Gastrocnemius medialis (tissue), 4 donors: ENCODE data around the gene MAP2K6. TPM values are rescaled to one million over a fixed set of nuclear protein-coding genes. Genes with fewer than 3 reads are reported as not detected.

Source experiments
- ATAC-seq, 2 donors: fragments of 150-250 bp; one replicate each; pipeline ENCODE4 v1.9.1; 2016
- DNase-seq, 2 donors: peaks; one replicate each; pipeline ENCODE4 v3.0.0-alpha.2; 2019
- H3K27ac ChIP-seq, 4 donors: fragments of 200-600 bp; sonication (generic); 1 replicate in 1 of 4; 2 replicates in 3 of 4; pipeline ENCODE4 v1.5.1; 2016 to 2018; ENCODE audit warnings: mild to moderate bottlenecking in 2 of 4, moderate library complexity in 1 of 4
- H3K27me3 ChIP-seq, 3 donors: fragments of 200-600 bp; sonication (generic) in 2 of 3; 1 replicate in 1 of 3; 2 replicates in 2 of 3; pipeline versions ENCODE4 v1.5.1 to v1.6.0; 2016 to 2019; ENCODE audit warnings: mild to moderate bottlenecking in 1 of 3, moderate library complexity in 1 of 3
- H3K36me3 ChIP-seq, 2 donors: fragments of 200-600 bp; sonication (generic) in 1 of 2; one replicate each; pipeline ENCODE4 v1.5.1; 2017 to 2018
- H3K4me1 ChIP-seq, 2 donors: fragments of 200-600 bp; sonication (generic) in 1 of 2; one replicate each; pipeline ENCODE4 v1.5.1; 2016 to 2017; ENCODE audit warnings: mild to moderate bottlenecking in 2 of 2
- H3K4me3 ChIP-seq, 4 donors: fragments of 200-600 bp; sonication (generic) in 3 of 4; 1 replicate in 1 of 4; 2 replicates in 3 of 4; pipeline ENCODE4 v1.5.1; 2016 to 2019; ENCODE audit warnings: mild to moderate bottlenecking in 2 of 4
- H3K9me3 ChIP-seq, 3 donors: fragments of 200-600 bp; sonication (generic) in 2 of 3; 1 replicate in 1 of 3; 2 replicates in 2 of 3; pipeline ENCODE4 v1.5.1; 2016 to 2019
- POLR2A ChIP-seq, 2 donors: fragments of 450-650 bp; IDR thresholded peaks; one replicate each; pipeline ENCODE4 v1.6.1; 2017; ENCODE audit warnings: antibody characterized with exemption in 2 of 2, mild to moderate bottlenecking in 2 of 2, moderate library complexity in 2 of 2
- in situ Hi-C, 4 donors: fragments of 200-750 bp; cut with MboI; loops; one replicate each; pipeline versions ENCODE4 v1.15.0 to v1.8.0; 2017; ENCODE audit warnings: low sequenced_read_pairs in 4 of 4
- intact Hi-C: fragments of 100-400 bp; cut with DNase I; formaldehyde crosslinking; loops from one replicate; pipeline ENCODE4 v1.15.1; 2023; ENCODE audit warnings: low total_unique reads
- total RNA-seq, 4 donors: library from RNA; depleted of rRNA; stranded (reverse); fragments of >200 nt; gene quantifications; one replicate each; pipeline versions ENCODE4 v1.1.0 to v1.2.3, GENCODE V29; 2016
- TF ChIP-seq, protein P1 (sequence below), 5 experiments: fragments of 450-650 bp in 3 of 5; fragments of 200-600 bp in 2 of 5; sonication (generic) in 2 of 5; IDR thresholded peaks in 4 of 5; conservative IDR thresholded peaks in 1 of 5; 1 replicate in 4 of 5; 2 replicates in 1 of 5; pipeline ENCODE4 v1.5.1; 2016 to 2019; ENCODE audit warnings: antibody characterized with exemption in 5 of 5, mild to moderate bottlenecking in 3 of 5, moderate library complexity in 3 of 5

MAP2K6 gene
- total RNA-seq, 4 donors from 2014 or later = 35.1 to 351 (median 223) TPM

DNA sequence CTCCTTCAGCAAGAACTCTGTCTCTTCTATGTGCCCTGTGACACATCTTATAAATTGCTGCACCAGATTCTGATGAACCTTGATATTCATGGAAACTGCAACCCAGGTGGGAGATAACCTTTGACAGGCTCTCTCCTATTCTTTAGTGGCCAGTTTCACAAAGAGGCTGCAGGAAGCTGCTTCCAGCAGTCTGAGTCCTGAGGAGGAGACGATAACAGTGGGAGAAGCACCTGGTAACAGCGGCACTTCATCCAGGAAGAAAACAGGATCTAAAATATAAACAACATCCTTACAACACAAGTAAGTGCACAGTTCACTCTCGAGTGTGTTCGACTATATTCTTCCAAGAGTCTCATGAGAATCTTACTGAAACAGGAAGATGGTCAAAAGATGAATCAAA is 180.1 kb downstream of the MAP2K6 start:
- ATAC-seq (no peak), DNase-seq (no peak)
- H3K9me3 ChIP-seq = no peaks in the 10 kb centered on the region
- no peaks in the 10 kb centered on the region for H3K27me3 ChIP-seq
- no peaks in the 10 kb centered on the region for H3K36me3 ChIP-seq
- H3K27ac ChIP-seq = no peak overlapping the region
- H3K4me3 ChIP-seq = no peak overlapping the region
- intact Hi-C loops = no loop called here
- H3K4me1 ChIP-seq = no peaks in the 10 kb centered on the region
- TF ChIP-seq, protein P1, sequence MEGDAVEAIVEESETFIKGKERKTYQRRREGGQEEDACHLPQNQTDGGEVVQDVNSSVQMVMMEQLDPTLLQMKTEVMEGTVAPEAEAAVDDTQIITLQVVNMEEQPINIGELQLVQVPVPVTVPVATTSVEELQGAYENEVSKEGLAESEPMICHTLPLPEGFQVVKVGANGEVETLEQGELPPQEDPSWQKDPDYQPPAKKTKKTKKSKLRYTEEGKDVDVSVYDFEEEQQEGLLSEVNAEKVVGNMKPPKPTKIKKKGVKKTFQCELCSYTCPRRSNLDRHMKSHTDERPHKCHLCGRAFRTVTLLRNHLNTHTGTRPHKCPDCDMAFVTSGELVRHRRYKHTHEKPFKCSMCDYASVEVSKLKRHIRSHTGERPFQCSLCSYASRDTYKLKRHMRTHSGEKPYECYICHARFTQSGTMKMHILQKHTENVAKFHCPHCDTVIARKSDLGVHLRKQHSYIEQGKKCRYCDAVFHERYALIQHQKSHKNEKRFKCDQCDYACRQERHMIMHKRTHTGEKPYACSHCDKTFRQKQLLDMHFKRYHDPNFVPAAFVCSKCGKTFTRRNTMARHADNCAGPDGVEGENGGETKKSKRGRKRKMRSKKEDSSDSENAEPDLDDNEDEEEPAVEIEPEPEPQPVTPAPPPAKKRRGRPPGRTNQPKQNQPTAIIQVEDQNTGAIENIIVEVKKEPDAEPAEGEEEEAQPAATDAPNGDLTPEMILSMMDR (IDR thresholded peaks at IDR 0.05 in 4 of 5, conservative IDR thresholded peaks at IDR 0.05 in 1 of 5) = no peak
- TF ChIP-seq POLR2A (IDR thresholded peaks at IDR 0.05) = no peak
- in situ Hi-C loops = loop anchor here in 2 of 4 donors (25.0 kb wide), 2 partner anchors 568 to 968 kb away; partner anchors contain the start of gene KCNJ2 (in 2 of the 2)

DNA sequence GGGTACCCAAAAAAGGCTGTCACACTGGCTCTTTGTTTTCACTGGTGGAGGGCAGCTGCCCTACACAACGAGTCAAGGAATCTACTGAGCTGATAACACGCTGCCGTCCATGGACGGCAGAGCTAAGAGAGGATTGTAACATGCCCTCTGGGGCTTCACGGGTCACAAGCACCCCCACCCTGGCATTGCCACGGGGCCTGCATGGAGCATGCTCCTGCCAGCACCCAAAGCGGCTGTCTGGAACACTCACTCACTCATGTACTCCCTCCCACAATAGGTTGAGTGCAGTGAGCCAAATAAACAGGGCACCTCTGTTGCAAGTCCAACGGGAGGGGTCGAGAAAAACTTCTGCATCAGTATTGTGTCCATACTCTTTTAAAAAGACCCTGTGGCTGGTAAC is 181.6 kb downstream of the MAP2K6 start:
- Histone ChIP-seq H3K9me3 (no peaks in the 10 kb centered on the region), H3K27me3 (no peaks in the 10 kb centered on the region), H3K36me3 (no peaks in the 10 kb centered on the region), H3K27ac (no peak overlapping the region), H3K4me1 (no peaks in the 10 kb centered on the region), H3K4me3 (no peak overlapping the region)
- ATAC-seq (no peak), DNase-seq (no peak)
- intact Hi-C loops (no loop called here), in situ Hi-C loops (loop anchor here in 2 of 4 donors (25.0 kb wide), 2 partner anchors 566 to 966 kb away; partner anchors contain the start of gene KCNJ2 (in 2 of the 2))
- TF ChIP-seq, protein P1 (IDR thresholded peaks at IDR 0.05 in 4 of 5, conservative IDR thresholded peaks at IDR 0.05 in 1 of 5) = no peak
- no peak for TF ChIP-seq POLR2A (IDR thresholded peaks at IDR 0.05)

DNA sequence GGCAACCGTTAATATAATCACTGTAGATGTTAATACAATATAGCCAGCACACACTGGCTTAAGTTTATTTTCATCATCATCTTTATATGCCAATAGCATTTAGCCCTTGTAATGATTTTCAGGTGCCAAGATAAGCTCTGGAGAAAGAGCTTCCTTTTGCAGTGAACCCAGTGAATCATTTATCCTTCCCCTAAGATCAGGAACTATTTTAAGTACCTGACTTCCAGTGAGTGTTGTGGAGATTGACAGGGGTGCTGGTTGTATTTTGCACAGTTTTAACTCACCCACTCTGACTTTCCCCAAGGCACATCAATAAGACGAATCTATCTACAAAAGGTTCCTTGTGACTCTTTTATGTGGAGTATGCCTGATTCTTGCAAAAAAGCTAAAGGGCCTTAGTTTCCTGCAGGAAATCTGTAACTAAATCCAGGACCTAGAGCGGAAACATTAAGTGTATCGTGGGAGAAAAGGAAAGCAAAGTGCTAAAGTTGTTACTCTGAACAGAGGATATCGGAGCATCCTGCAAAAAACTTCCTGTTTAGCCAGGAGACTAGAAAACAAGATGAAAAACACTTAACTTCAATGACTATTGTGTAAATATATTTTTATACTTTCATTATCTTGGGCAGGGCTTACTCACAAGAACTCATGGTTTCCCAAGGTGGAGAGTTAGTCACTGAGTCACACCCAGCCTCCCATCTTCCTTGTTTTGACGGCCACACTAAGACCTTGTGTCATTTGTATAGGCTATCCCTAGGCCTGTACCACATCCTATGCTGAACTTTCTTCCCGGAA is 183.6 kb downstream of the MAP2K6 start:
- ATAC-seq = no peak
- intact Hi-C loops = no loop called here
- Histone ChIP-seq H3K27me3 (no peaks in the 10 kb centered on the region), H3K36me3 (no peaks in the 10 kb centered on the region), H3K9me3 (no peaks in the 10 kb centered on the region), H3K4me1 (no peaks in the 10 kb centered on the region), H3K4me3 (no peak overlapping the region), H3K27ac (no peak overlapping the region)
- DNase-seq = no peak
- TF ChIP-seq, protein P1 (IDR thresholded peaks at IDR 0.05 in 4 of 5, conservative IDR thresholded peaks at IDR 0.05 in 1 of 5) = no peak
- TF ChIP-seq POLR2A (IDR thresholded peaks at IDR 0.05) = no peak
- in situ Hi-C loops = loop anchor here in 2 of 4 donors (25.0 kb wide), 2 partner anchors 564 to 964 kb away; partner anchors contain the start of gene KCNJ2 (in 2 of the 2)

DNA sequence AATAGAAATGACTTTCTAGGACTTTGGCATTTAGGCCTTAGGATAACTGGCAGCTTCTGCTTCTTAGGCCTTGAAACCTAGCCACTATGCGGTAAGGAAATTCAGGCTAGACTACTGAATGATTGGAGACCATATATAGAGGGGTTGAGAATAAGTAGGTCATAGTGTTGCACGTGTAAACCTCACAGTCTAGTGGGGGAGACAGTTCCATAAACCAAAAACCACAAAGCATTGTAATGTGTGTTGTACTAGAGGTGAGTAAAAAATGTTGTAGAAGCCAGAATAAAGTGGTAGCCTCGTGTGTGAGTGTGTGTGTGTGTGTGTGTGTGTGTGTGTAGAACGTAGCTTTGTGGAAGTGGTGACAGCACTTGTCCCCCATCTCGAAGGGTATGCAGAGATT is 188.5 kb downstream of the MAP2K6 start:
- ATAC-seq = no peak
- Histone ChIP-seq H3K4me1 (peaks cover 12% of the 10 kb centered on the region in 2 donors), H3K4me3 (no peak overlapping the region), H3K36me3 (no peaks in the 10 kb centered on the region), H3K27me3 (no peaks in the 10 kb centered on the region), H3K9me3 (no peaks in the 10 kb centered on the region), H3K27ac (no peak overlapping the region)
- DNase-seq = no peak
- no peak for TF ChIP-seq POLR2A (IDR thresholded peaks at IDR 0.05)
- TF ChIP-seq, protein P1 (IDR thresholded peaks at IDR 0.05 in 4 of 5, conservative IDR thresholded peaks at IDR 0.05 in 1 of 5) = no peak
- in situ Hi-C loops = loop anchor here in 1 of 4 donors (10.0 kb wide), 1 partner anchor 542 kb away; no protein-coding TSS in a partner anchor
- intact Hi-C loops = loop anchor here (10.0 kb wide), 1 partner anchor 132 kb away; no protein-coding TSS in a partner anchor

Other genes with a start within 250 kb of the MAP2K6 start
- 10 to 100 TPM in 1 of 4 donors, 1 to 10 TPM in 3; 2.6 to 39.3 (median 5.2) TPM for gene ABCA10, start 185.9 kb upstream of the MAP2K6 start, total RNA-seq
- 100 to 1,000 TPM in 2 of 4 donors, 10 to 100 TPM in 2; 62.8 to 228 (median 123) TPM for gene ABCA5, start 87.6 kb upstream of the MAP2K6 start, total RNA-seq